Measurements from ENCODE around the gene ZNF654.
A peak's percentile ranks its signal among the peaks of the same experiment; 100 is the strongest.

ZNF654 gene

DNA sequence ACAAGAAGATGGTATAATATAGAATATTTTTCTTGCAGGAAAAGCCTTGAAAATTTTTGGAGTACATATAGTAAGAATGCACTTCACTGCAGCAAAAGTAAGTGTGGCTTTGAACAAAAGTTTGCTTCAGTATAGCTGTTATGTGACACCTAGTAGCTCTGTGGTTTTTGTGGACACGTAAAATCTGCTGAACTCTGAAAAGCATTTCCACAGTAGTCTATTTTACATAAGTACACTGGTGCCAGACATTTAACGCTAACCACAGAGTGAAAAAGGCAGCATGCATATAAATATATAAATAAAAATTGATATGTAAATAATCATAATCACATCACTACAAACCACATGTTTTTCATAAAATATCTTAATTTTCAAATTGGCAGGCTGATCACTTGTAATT, 40.0 kb upstream of the ZNF654 start:
- H3K36me3 ChIP-seq (replicated peaks; ENCODE audit: insufficient read depth, low read length), result no peaks in the 10 kb centered on the region
- H2AFZ ChIP-seq (ENCODE audit: low read length), result no peak overlapping the region
- no peak overlapping the region for H3K4me3 ChIP-seq (ENCODE audit: low read length)
- peak; percentile 90 for DNase-seq
- H3K4me2 ChIP-seq (ENCODE audit: low read depth, low read length), result peak overlapping the region; percentile 26; the same call in 1 of the 2 replicates
- H3K27me3 ChIP-seq (replicated peaks; ENCODE audit: insufficient read depth, low read length), result no peaks in the 10 kb centered on the region
- no peak overlapping the region for H3K27ac ChIP-seq (ENCODE audit: low read length)
- no peaks in the 10 kb centered on the region for H3K9me2 ChIP-seq (replicated peaks; ENCODE audit: insufficient read depth, low read length)
- H4K20me1 ChIP-seq (ENCODE audit: insufficient read depth, low read length), result no peaks in the 10 kb centered on the region
- TF ChIP-seq EZH2 (optimal IDR thresholded peaks at IDR 0.05; ENCODE audit: low read depth, low read length), result no peak
- no peak for TF ChIP-seq EZH2phosphoT487 (IDR thresholded peaks at IDR 0.05; ENCODE audit: low read length)
- no peak for TF ChIP-seq CTCF (IDR thresholded peaks at IDR 0.05; ENCODE audit: low read length)
- H3K4me1 ChIP-seq (ENCODE audit: low read length), result no peaks in the 10 kb centered on the region
- no peak overlapping the region for H3K9ac ChIP-seq (ENCODE audit: low read length)
- H3K79me2 ChIP-seq (ENCODE audit: low read length), result no peaks in the 10 kb centered on the region
- H3F3A ChIP-seq (ENCODE audit: insufficient read depth, low read length), result no peaks in the 10 kb centered on the region
- H3K9me3 ChIP-seq (replicated peaks; ENCODE audit: insufficient read depth, low read length), result no peaks in the 10 kb centered on the region

DNA sequence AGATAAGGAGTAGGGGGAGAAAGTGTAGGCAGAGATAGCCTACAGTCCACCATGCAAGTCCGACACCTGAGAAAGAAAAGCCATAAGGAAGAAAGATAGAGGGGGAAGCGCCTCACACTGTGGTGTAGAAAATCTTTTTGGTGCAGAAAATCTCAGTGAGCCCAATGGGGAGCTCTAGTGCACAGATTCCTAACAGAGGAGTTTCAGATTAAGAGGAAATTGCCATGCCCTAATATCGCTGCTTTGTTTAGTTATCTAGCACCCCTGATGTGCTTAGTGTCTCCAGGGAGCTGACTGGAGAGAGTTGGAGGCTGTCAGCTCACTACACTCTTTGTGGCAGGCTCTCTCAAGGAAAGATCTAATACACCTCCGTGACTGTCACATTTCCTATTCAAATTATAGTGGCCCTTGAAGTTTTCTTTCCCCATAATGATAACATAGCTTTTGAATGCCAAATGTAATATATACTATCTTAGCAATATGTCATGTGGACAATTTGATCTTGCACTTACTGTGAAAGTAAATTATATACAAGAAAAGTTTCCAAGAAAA, 34.0 kb upstream of the ZNF654 start:
- H2AFZ ChIP-seq (ENCODE audit: low read length), result no peak overlapping the region
- no peaks in the 10 kb centered on the region for H3K9me2 ChIP-seq (replicated peaks; ENCODE audit: insufficient read depth, low read length)
- DNase-seq, result no peak
- no peaks in the 10 kb centered on the region for H3K27me3 ChIP-seq (replicated peaks; ENCODE audit: insufficient read depth, low read length)
- no peaks in the 10 kb centered on the region for H3K79me2 ChIP-seq (ENCODE audit: low read length)
- no peak overlapping the region for H3K4me3 ChIP-seq (ENCODE audit: low read length)
- H4K20me1 ChIP-seq (ENCODE audit: insufficient read depth, low read length), result no peaks in the 10 kb centered on the region
- no peaks in the 10 kb centered on the region for H3F3A ChIP-seq (ENCODE audit: insufficient read depth, low read length)
- no peaks in the 10 kb centered on the region for H3K36me3 ChIP-seq (replicated peaks; ENCODE audit: insufficient read depth, low read length)
- H3K4me1 ChIP-seq (ENCODE audit: low read length), result no peaks in the 10 kb centered on the region
- no peak for TF ChIP-seq EZH2 (optimal IDR thresholded peaks at IDR 0.05; ENCODE audit: low read depth, low read length)
- TF ChIP-seq CTCF (IDR thresholded peaks at IDR 0.05; ENCODE audit: low read length), result no peak
- TF ChIP-seq EZH2phosphoT487 (IDR thresholded peaks at IDR 0.05; ENCODE audit: low read length), result no peak
- H3K9me3 ChIP-seq (replicated peaks; ENCODE audit: insufficient read depth, low read length), result no peaks in the 10 kb centered on the region
- H3K9ac ChIP-seq (ENCODE audit: low read length), result no peak overlapping the region
- H3K27ac ChIP-seq (ENCODE audit: low read length), result no peak overlapping the region
- no peak overlapping the region for H3K4me2 ChIP-seq (ENCODE audit: low read depth, low read length)

GRCh38 chr3:88028876-88029275, 30.2 kb upstream of the ZNF654 start:
- no peak for TF ChIP-seq CTCF (IDR thresholded peaks at IDR 0.05; ENCODE audit: low read length)
- TF ChIP-seq EZH2 (optimal IDR thresholded peaks at IDR 0.05; ENCODE audit: low read depth, low read length), result no peak
- TF ChIP-seq EZH2phosphoT487 (IDR thresholded peaks at IDR 0.05; ENCODE audit: low read length), result no peak
- no peak overlapping the region for H3K9ac ChIP-seq (ENCODE audit: low read length)
- H3K36me3 ChIP-seq (replicated peaks; ENCODE audit: insufficient read depth, low read length), result no peaks in the 10 kb centered on the region
- peaks cover 5% of the 10 kb centered on the region for H3F3A ChIP-seq (ENCODE audit: insufficient read depth, low read length)
- H3K27ac ChIP-seq (ENCODE audit: low read length), result no peak overlapping the region
- H3K9me2 ChIP-seq (replicated peaks; ENCODE audit: insufficient read depth, low read length), result no peaks in the 10 kb centered on the region
- no peaks in the 10 kb centered on the region for H3K27me3 ChIP-seq (replicated peaks; ENCODE audit: insufficient read depth, low read length)
- no peak overlapping the region for H2AFZ ChIP-seq (ENCODE audit: low read length)
- H3K9me3 ChIP-seq (replicated peaks; ENCODE audit: insufficient read depth, low read length), result no peaks in the 10 kb centered on the region
- H3K4me3 ChIP-seq (ENCODE audit: low read length), result no peak overlapping the region
- H3K4me1 ChIP-seq (ENCODE audit: low read length), result peaks cover 7% of the 10 kb centered on the region; the same call in 1 of the 2 replicates
- no peak overlapping the region for H3K4me2 ChIP-seq (ENCODE audit: low read depth, low read length)
- no peaks in the 10 kb centered on the region for H4K20me1 ChIP-seq (ENCODE audit: insufficient read depth, low read length)
- no peak for DNase-seq
- no peaks in the 10 kb centered on the region for H3K79me2 ChIP-seq (ENCODE audit: low read length)

Data from MM.1S (cell line).